Activated naive CD4-positive, alpha-beta T cell treated with anti-CD3 and anti-CD28 coated beads for 36 hours (primary cell): ENCODE data around the gene ZNF76. TPM values are rescaled to one million over a fixed set of nuclear protein-coding genes. Genes with fewer than 3 reads are reported as not detected.
A peak's percentile ranks its signal among the peaks of the same experiment; 100 is the strongest.

ENCODE experiments used
- CTCF ChIA-PET: fragments of 350-600 bp; sonication (Branson Sonifier 250); formaldehyde crosslinking; loops from one replicate; lab custom pipeline; 2021; ENCODE audit warnings: antibody characterized with exemption; lab: Charles Lee
- DNase-seq: peaks from one replicate; pipeline ENCODE4 v3.0.0-alpha.2; 2020
- H3K27ac Mint-ChIP-seq: one replicate; pipeline ENCODE4 v1.8.0; 2021; ENCODE audit warnings: mild to moderate bottlenecking, mixed read lengths
- H3K27me3 Mint-ChIP-seq: one replicate; pipeline ENCODE4 v1.8.0; 2021; ENCODE audit warnings: low read depth, mixed read lengths
- H3K36me3 Mint-ChIP-seq: one replicate; pipeline ENCODE4 v1.8.0; 2021; ENCODE audit warnings: low read depth, mixed read lengths
- H3K4me1 Mint-ChIP-seq: one replicate; pipeline ENCODE4 v1.8.0; 2021; ENCODE audit warnings: low read depth, mixed read lengths
- H3K4me3 Mint-ChIP-seq: one replicate; pipeline ENCODE4 v1.8.0; 2021; ENCODE audit warnings: mild to moderate bottlenecking, moderate library complexity, mixed read lengths
- H3K9me3 Mint-ChIP-seq: one replicate; pipeline ENCODE4 v1.8.0; 2021; ENCODE audit warnings: mixed read lengths
- intact Hi-C: fragments of 100-400 bp; cut with micrococcal nuclease; formaldehyde crosslinking; loops from one replicate; pipeline ENCODE4 v1.15.1; 2023
- total RNA-seq, 2 experiments: library from RNA; stranded (reverse); gene quantifications; one replicate each; pipeline ENCODE4 v1.2.3, GENCODE V29; 2021

The ZNF76 gene
- total RNA-seq, result 10 to 100 TPM; 32.4 to 38.2 TPM

DNA sequence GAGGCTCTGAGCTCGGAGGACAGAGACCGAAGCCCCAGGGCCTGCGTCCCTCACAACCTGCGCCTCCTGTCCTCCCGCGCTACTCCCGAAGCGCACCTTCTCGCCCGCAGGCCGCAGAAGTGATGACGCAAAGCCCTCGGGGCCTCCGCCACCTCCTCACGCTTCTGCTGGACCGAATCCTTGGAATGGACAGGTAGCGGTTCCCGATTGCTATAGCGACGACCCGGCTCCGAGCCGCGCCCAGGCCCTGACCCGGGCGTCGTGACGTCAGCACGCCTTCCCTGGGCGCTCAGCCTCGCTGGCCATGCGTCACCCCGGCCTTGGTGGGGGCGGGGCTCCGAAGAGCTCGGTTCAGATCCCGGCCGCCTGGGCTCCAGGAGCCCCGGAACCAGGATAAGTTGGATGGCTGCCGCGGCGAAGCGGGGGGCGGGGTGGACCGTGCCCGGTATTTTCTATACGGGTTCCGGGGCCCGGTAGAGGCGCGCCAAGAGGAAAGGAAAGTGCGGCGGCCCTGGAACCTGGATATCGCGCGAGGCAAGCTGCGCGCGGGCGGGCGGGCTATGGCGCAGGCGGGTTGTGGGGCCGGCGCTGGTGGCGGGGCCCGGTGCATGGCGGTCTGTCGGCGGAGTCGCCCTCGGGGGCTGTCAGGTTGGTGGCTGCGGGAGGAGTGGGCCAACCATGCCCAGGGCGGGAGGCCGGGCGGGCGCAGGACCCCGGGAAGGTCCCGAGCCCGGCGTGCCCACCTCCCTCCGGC lies at the start of gene ZNF76:
TSS of gene ZNF76 (plus strand) at position 542 of the 754 bp plus-strand sequence. CDS start 21,417 bp downstream, outside the sequence.
- peak within 1 kb of the TSS; percentile 86 for H3K27ac Mint-ChIP-seq
- DNase-seq, result peak; percentile 89
- H3K27me3 Mint-ChIP-seq, result no peaks in the 10 kb centered on the region
- H3K36me3 Mint-ChIP-seq, result no peaks in the 10 kb centered on the region
- peak within 1 kb of the TSS; percentile 96 for H3K4me3 Mint-ChIP-seq
- H3K4me1 Mint-ChIP-seq, result peaks cover 45% of the 10 kb centered on the region
- CTCF ChIA-PET, result interaction anchor here (1.0 to 5.7 kb wide), 3 partner anchors 11 to 68 kb away, joined by 3 to 39 read pairs (median 8); no protein-coding TSS in a partner anchor
- intact Hi-C loops, result loop anchor here (2.0 to 5.0 kb wide), 2 partner anchors 43 to 112 kb away; no protein-coding TSS in a partner anchor
- no peaks in the 10 kb centered on the region for H3K9me3 Mint-ChIP-seq

- Mint-ChIP-seq H3K36me3 (no peaks in the 10 kb centered on the region), H3K4me1 (peaks cover 5% of the 10 kb centered on the region), H3K4me3 (peak overlapping the region; percentile 57), H3K27ac (no peak overlapping the region), H3K27me3 (peaks cover 66% of the 10 kb centered on the region), H3K9me3 (no peaks in the 10 kb centered on the region)
- no peak for DNase-seq
- CTCF ChIA-PET, result no interaction called here
- intact Hi-C loops, result no loop called here
Measured at GRCh38 chr6:35213298-35213791, 46.2 kb upstream of the ZNF76 start.

DNA sequence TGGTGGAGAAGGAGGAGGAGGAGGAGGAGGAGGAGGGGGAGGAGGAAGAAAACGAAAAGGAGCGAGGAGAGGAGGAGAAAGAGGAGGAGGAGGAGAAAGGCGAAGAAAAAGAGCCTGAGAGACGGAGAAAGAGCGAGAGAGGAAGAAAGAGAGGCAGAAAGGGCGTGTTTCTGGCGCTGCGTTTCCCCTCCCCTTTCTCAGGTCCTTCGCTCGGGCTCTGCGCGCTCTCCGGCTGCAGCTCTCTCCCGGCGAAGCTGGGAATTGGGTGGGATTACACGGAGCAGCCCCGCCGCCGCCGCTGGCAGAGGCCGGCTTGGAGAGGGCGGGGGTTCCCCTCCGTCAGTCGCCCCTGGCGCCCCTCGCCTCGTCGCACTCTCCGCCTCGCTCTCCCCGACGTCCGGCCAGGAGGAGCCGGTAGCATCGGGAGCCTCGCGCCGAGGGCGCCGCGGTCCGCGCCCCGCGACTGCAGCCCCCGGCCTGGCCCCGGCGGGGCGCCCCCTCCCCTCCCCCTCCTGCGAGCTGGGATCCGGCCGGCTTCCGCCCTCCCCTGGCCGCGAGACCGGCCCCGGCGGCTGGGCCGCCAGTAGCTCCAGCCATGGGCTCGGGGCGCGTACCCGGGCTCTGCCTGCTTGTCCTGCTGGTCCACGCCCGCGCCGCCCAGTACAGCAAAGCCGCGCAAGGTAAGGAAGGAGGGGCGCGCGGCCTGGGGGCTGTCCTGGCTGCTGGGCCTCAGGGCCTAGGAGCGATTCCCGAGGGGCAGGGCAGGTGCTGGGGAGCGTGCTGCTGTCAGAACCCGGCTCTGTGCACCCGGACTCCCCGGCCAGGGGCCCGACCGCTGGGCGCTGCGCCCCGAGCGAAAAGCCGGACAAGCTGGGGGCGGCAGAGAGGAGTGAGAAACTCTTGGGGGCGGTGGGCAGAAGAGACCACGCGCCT lies 45.4 kb upstream of the ZNF76 start, which contains the start of gene SCUBE3:
TSS of gene SCUBE3 (plus strand) at position 133 of the 933 bp plus-strand sequence. CDS start at position 596, 463 bp downstream.
- H3K27me3 Mint-ChIP-seq, result peaks cover 64% of the 10 kb centered on the region
- no peak within 1 kb of the TSS for H3K27ac Mint-ChIP-seq
- no peaks in the 10 kb centered on the region for H3K36me3 Mint-ChIP-seq
- peak; percentile 36 for DNase-seq
- H3K9me3 Mint-ChIP-seq, result no peaks in the 10 kb centered on the region
- intact Hi-C loops, result no loop called here
- CTCF ChIA-PET, result interaction anchor here (0.6 to 1.0 kb wide), 2 partner anchors 74 to 793 kb away, joined by 3 read pairs; no protein-coding TSS in a partner anchor
- H3K4me3 Mint-ChIP-seq, result peak within 1 kb of the TSS; percentile 57
- peaks cover 5% of the 10 kb centered on the region for H3K4me1 Mint-ChIP-seq

- no peaks in the 10 kb centered on the region for H3K36me3 Mint-ChIP-seq
- no peak overlapping the region for H3K4me3 Mint-ChIP-seq
- no peak for DNase-seq
- no peak overlapping the region for H3K27ac Mint-ChIP-seq
- intact Hi-C loops, result no loop called here
- H3K9me3 Mint-ChIP-seq, result no peaks in the 10 kb centered on the region
- CTCF ChIA-PET, result interaction anchor here (0.6 to 1.0 kb wide), 2 partner anchors 75 to 794 kb away, joined by 3 read pairs; no protein-coding TSS in a partner anchor
- peaks cover 5% of the 10 kb centered on the region for H3K4me1 Mint-ChIP-seq
- peaks cover 62% of the 10 kb centered on the region for H3K27me3 Mint-ChIP-seq
Measured at GRCh38 chr6:35214869-35215664, 44.5 kb upstream of the ZNF76 start.

- no peak overlapping the region for H3K4me3 Mint-ChIP-seq
- CTCF ChIA-PET, result interaction anchor here (0.9 kb wide), 1 partner anchor 9 kb away, joined by 3 read pairs; no protein-coding TSS in a partner anchor
- intact Hi-C loops, result no loop called here
Measured at GRCh38 chr6:35215665-35216411, 43.7 kb upstream of the ZNF76 start.

DNA sequence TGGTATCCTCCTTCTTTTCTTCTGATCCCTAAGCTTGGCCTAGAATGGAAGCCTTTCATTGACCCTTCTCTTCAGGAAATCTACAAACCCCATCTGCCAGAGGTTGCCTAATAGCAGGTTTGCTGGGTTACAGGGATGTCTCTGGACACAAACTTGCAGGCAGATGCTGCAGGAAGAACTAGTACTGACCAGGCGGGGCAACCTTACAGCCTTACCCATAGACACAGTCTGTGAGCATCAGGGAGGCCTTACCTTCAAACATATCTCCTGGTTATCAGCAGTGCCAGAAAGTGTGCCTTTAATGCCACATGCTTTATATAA lies 43.2 kb upstream of the ZNF76 start:
- Mint-ChIP-seq H3K27me3 (peaks cover 54% of the 10 kb centered on the region), H3K9me3 (no peaks in the 10 kb centered on the region), H3K4me3 (no peak overlapping the region), H3K4me1 (peaks cover 5% of the 10 kb centered on the region), H3K36me3 (no peaks in the 10 kb centered on the region), H3K27ac (no peak overlapping the region)
- intact Hi-C loops, result no loop called here
- no peak for DNase-seq
- CTCF ChIA-PET, result interaction anchor here (0.9 kb wide), 1 partner anchor 9 kb away, joined by 3 read pairs; no protein-coding TSS in a partner anchor

More at GRCh38 chr6:35215665-35216411, 43.7 kb upstream of the ZNF76 start:
- H3K27ac Mint-ChIP-seq, result no peak overlapping the region
- no peaks in the 10 kb centered on the region for H3K36me3 Mint-ChIP-seq
- peaks cover 5% of the 10 kb centered on the region for H3K4me1 Mint-ChIP-seq
- peaks cover 59% of the 10 kb centered on the region for H3K27me3 Mint-ChIP-seq
- DNase-seq, result no peak
- no peaks in the 10 kb centered on the region for H3K9me3 Mint-ChIP-seq

- Mint-ChIP-seq H3K4me1 (peaks cover 5% of the 10 kb centered on the region), H3K27me3 (peaks cover 49% of the 10 kb centered on the region), H3K27ac (no peak overlapping the region), H3K4me3 (no peak overlapping the region), H3K36me3 (no peaks in the 10 kb centered on the region), H3K9me3 (no peaks in the 10 kb centered on the region)
- intact Hi-C loops, result no loop called here
- DNase-seq, result no peak
- CTCF ChIA-PET, result interaction anchor here (0.9 kb wide), 1 partner anchor 10 kb away, joined by 3 read pairs; no protein-coding TSS in a partner anchor
Measured at GRCh38 chr6:35216851-35217811, 42.4 kb upstream of the ZNF76 start.

DNA sequence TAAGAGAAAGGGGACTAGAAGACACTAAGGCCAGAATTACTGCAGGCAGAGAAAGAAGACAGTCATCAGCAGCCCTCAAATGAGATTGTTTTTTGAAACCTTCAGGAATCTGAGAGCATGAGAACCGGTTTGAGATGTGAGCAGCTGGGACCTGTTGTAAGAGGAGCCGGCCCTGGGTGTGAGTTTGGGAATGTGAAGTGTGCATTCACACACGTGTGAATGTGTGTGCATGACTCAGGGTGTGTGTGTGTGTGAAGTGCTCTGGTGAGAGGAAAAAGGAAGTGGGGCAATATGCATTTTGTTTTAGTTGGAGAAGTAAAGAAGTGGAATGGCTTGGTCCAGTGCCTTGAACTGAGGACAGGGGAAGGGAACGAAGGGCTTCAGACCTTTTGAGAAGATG lies 41.5 kb upstream of the ZNF76 start:
- DNase-seq, result no peak
- H3K27me3 Mint-ChIP-seq, result peaks cover 40% of the 10 kb centered on the region
- no peaks in the 10 kb centered on the region for H3K36me3 Mint-ChIP-seq
- no peak overlapping the region for H3K27ac Mint-ChIP-seq
- H3K4me3 Mint-ChIP-seq, result no peak overlapping the region
- CTCF ChIA-PET, result interaction anchor here (0.6 kb wide), 1 partner anchor 131 kb away, joined by 8 read pairs; no protein-coding TSS in a partner anchor
- intact Hi-C loops, result no loop called here
- H3K4me1 Mint-ChIP-seq, result peaks cover 4% of the 10 kb centered on the region
- H3K9me3 Mint-ChIP-seq, result no peaks in the 10 kb centered on the region

- peaks cover 36% of the 10 kb centered on the region for H3K27me3 Mint-ChIP-seq
- no peak overlapping the region for H3K27ac Mint-ChIP-seq
- no peaks in the 10 kb centered on the region for H3K9me3 Mint-ChIP-seq
- no peak overlapping the region for H3K4me3 Mint-ChIP-seq
- intact Hi-C loops, result no loop called here
- no peaks in the 10 kb centered on the region for H3K36me3 Mint-ChIP-seq
- H3K4me1 Mint-ChIP-seq, result no peaks in the 10 kb centered on the region
- DNase-seq, result no peak
- CTCF ChIA-PET, result interaction anchor here (0.6 kb wide), 1 partner anchor 130 kb away, joined by 8 read pairs; no protein-coding TSS in a partner anchor
Measured at GRCh38 chr6:35218456-35218855, 41.1 kb upstream of the ZNF76 start.

DNA sequence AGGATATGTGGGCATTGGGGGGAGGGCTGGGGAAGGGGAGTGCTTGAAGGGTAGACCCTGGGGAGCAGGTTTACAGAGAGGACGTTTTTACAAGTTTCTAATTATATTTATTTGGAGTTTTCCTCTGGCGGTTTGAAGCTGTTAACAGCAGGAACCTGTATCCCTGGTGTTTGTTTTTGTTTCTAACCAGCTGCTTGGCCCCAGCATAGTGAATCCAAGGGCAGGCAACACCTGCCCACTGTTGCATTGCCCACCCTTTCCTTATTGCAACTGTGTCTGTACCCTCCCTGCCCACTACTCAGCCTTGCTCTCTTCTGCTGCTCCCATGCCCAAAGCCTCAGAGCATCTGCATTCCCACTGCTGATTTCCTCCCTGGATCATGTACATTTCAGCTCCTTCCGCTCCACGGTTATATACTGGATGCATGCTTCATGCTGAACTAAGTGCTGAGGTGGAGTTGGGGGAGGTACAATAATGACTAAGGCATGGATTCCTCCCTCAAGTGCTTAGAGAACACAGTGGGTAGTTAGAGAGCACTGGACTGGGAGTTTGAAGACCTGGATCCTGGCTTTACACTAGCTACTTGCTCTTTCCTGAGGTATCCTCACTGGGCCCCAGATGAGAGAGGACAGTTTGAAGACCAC lies 39.7 kb upstream of the ZNF76 start:
- Mint-ChIP-seq H3K27ac (no peak overlapping the region), H3K4me3 (no peak overlapping the region), H3K36me3 (no peaks in the 10 kb centered on the region), H3K9me3 (no peaks in the 10 kb centered on the region), H3K4me1 (no peaks in the 10 kb centered on the region), H3K27me3 (peaks cover 30% of the 10 kb centered on the region)
- DNase-seq, result no peak
- CTCF ChIA-PET, result no interaction called here
- intact Hi-C loops, result no loop called here
